ENCODE measurements around the gene LRRC25.

The LRRC25 gene

GRCh38 chr19:18424122-18424889 is 26.9 kb upstream of the LRRC25 start:
- H2AFZ ChIP-seq, result no peak overlapping the region
- H3K79me2 ChIP-seq, result no peaks in the 10 kb centered on the region
- no peaks in the 10 kb centered on the region for H3K27me3 ChIP-seq (ENCODE audit: control insufficient read depth, insufficient read depth, low read length)
- H3K4me2 ChIP-seq (ENCODE audit: low read length), result no peak overlapping the region
- H3K4me1 ChIP-seq, result peaks cover 13% of the 10 kb centered on the region
- no peaks in the 10 kb centered on the region for H3K36me3 ChIP-seq (ENCODE audit: control insufficient read depth, insufficient read depth, low read length)
- no peak overlapping the region for H3K9ac ChIP-seq
- H3K4me3 ChIP-seq (ENCODE audit: low read depth, low read length), result no peak overlapping the region
- no peak for TF ChIP-seq CTCF (IDR thresholded peaks at IDR 0.05)
- no peaks in the 10 kb centered on the region for H3K9me3 ChIP-seq (ENCODE audit: control insufficient read depth, low read length)
- no peak overlapping the region for H3K27ac ChIP-seq

- H3K36me3 ChIP-seq (ENCODE audit: control insufficient read depth, insufficient read depth, low read length), result no peaks in the 10 kb centered on the region
- H3K4me2 ChIP-seq (ENCODE audit: low read length), result no peak overlapping the region
- TF ChIP-seq CTCF (IDR thresholded peaks at IDR 0.05), result no peak
- H3K79me2 ChIP-seq, result no peaks in the 10 kb centered on the region
- H2AFZ ChIP-seq, result no peak overlapping the region
- no peaks in the 10 kb centered on the region for H3K9me3 ChIP-seq (ENCODE audit: control insufficient read depth, low read length)
- no peak overlapping the region for H3K9ac ChIP-seq
- H3K4me3 ChIP-seq (ENCODE audit: low read depth, low read length), result no peak overlapping the region
- peaks cover 11% of the 10 kb centered on the region for H3K4me1 ChIP-seq
- no peak overlapping the region for H3K27ac ChIP-seq
- H3K27me3 ChIP-seq (ENCODE audit: control insufficient read depth, insufficient read depth, low read length), result no peaks in the 10 kb centered on the region
Measured at GRCh38 chr19:18423258-18424020, 26.0 kb upstream of the LRRC25 start.

- Histone ChIP-seq H3K27ac (no peak overlapping the region), H3K9ac (no peak overlapping the region), H3K36me3 (ENCODE audit: control insufficient read depth, insufficient read depth, low read length) (no peaks in the 10 kb centered on the region), H3K4me1 (peaks cover 16% of the 10 kb centered on the region), H3K9me3 (ENCODE audit: control insufficient read depth, low read length) (no peaks in the 10 kb centered on the region), H2AFZ (no peak overlapping the region), H3K79me2 (no peaks in the 10 kb centered on the region), H3K4me3 (ENCODE audit: low read depth, low read length) (no peak overlapping the region), H3K27me3 (ENCODE audit: control insufficient read depth, insufficient read depth, low read length) (no peaks in the 10 kb centered on the region), H3K4me2 (ENCODE audit: low read length) (no peak overlapping the region)
- TF ChIP-seq CTCF (IDR thresholded peaks at IDR 0.05), result no peak
Measured at GRCh38 chr19:18422530-18423191, 25.2 kb upstream of the LRRC25 start.

- Histone ChIP-seq H3K4me3 (ENCODE audit: low read depth, low read length) (no peak overlapping the region), H3K9me3 (ENCODE audit: control insufficient read depth, low read length) (no peaks in the 10 kb centered on the region), H3K4me2 (ENCODE audit: low read length) (no peak overlapping the region), H3K27me3 (ENCODE audit: control insufficient read depth, insufficient read depth, low read length) (no peaks in the 10 kb centered on the region), H3K9ac (no peak overlapping the region), H2AFZ (no peak overlapping the region), H3K36me3 (ENCODE audit: control insufficient read depth, insufficient read depth, low read length) (no peaks in the 10 kb centered on the region), H3K27ac (no peak overlapping the region), H3K79me2 (no peaks in the 10 kb centered on the region), H3K4me1 (peaks cover 23% of the 10 kb centered on the region)
- TF ChIP-seq CTCF (IDR thresholded peaks at IDR 0.05), result no peak
Measured at GRCh38 chr19:18421371-18421959, 24.0 kb upstream of the LRRC25 start.
